Osteoblast (primary cell): ENCODE data around the gene GNAL. TPM values are rescaled to one million over a fixed set of nuclear protein-coding genes. Genes with fewer than 3 reads are reported as not detected.

Experiments used
- DNase-seq: peaks from one replicate; pipeline ENCODE4 v3.0.0; 2011; ENCODE audit warnings: low spot score, mixed read lengths; ENCODE audit not compliant: insufficient read length; ENCODE audit errors: missing footprints
- H2AFZ ChIP-seq: 2 replicates; pipeline ENCODE4 v1.6.0; 2011; ENCODE audit warnings: mild to moderate bottlenecking, low read length
- H3K27ac ChIP-seq: 2 replicates; pipeline ENCODE4 v1.5.1; 2011; ENCODE audit warnings: mild to moderate bottlenecking, low read depth, low read length, moderate library complexity
- H3K27me3 ChIP-seq: 2 replicates; pipeline ENCODE4 v1.6.0; 2012; ENCODE audit warnings: mild to moderate bottlenecking, control low read depth, inconsistent platforms, low read length, moderate library complexity; ENCODE audit not compliant: insufficient read depth
- H3K36me3 ChIP-seq: 2 replicates; pipeline ENCODE4 v1.5.1; 2011; ENCODE audit warnings: mild to moderate bottlenecking, low read length, control low read depth, moderate library complexity; ENCODE audit not compliant: insufficient read depth
- H3K4me1 ChIP-seq: 2 replicates; pipeline ENCODE4 v1.5.1; 2011; ENCODE audit warnings: mild to moderate bottlenecking, low read length, control low read depth, moderate library complexity; ENCODE audit not compliant: insufficient read depth
- H3K4me2 ChIP-seq: 2 replicates; pipeline ENCODE4 v1.6.0; 2011; ENCODE audit warnings: mild to moderate bottlenecking, low read length; ENCODE audit not compliant: insufficient read depth
- H3K4me3 ChIP-seq: fragments of 200-600 bp; sonication (generic); 3 replicates; pipeline ENCODE4 v1.5.1; 2012; ENCODE audit warnings: mild to moderate bottlenecking, low read length, inconsistent platforms; ENCODE audit not compliant: insufficient read depth
- H3K79me2 ChIP-seq: 2 replicates; pipeline ENCODE4 v1.6.0; 2012; ENCODE audit warnings: mild to moderate bottlenecking, low read length, control low read depth, inconsistent platforms; ENCODE audit not compliant: insufficient read depth
- H3K9me3 ChIP-seq: 2 replicates; pipeline ENCODE4 v1.5.1; 2011; ENCODE audit warnings: low read depth, low read length, control low read depth
- H4K20me1 ChIP-seq: 2 replicates; pipeline ENCODE4 v1.6.0; 2012; ENCODE audit warnings: mild to moderate bottlenecking, low read length, control low read depth; ENCODE audit not compliant: insufficient read depth
- total RNA-seq: library from RNA; depleted of rRNA; stranded (reverse); fragments of >200 nt; gene quantifications from 2 replicates; pipeline ENCODE4 v1.2.3, GENCODE V29; 2012
- TF ChIP-seq, protein P1 (sequence below): IDR thresholded peaks from 2 replicates; pipeline ENCODE4 v1.5.1; 2011; ENCODE audit warnings: mild to moderate bottlenecking, low read depth, low read length, moderate library complexity; ENCODE audit errors: extremely low read depth

Gene GNAL
- total RNA-seq, 1 donor = 0.72 TPM

DNA sequence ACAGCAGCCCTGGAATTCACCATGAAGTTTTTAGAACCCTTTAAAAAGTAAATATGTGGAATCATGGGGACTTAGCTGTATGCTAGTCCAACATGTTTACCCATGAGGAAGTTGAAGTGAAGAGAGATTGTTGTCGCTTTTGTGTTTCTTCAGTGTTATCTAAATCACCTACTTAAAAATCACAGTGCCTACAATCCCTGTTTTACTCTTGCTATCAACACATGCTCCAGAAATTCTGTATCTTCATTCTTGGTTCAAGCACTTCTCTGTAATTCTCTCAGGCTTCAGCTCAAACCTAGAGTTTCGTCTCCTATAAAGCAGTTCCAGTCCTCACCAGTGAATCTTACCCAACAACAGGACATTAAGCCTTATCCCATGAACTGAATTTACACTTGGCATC lies 131.6 kb downstream of the GNAL start:
- Histone ChIP-seq H3K4me1 (no peaks in the 10 kb centered on the region), H3K9me3 (no peaks in the 10 kb centered on the region), H3K36me3 (no peaks in the 10 kb centered on the region), H3K27ac (no peak overlapping the region), H3K4me2 (no peak overlapping the region), H4K20me1 (no peaks in the 10 kb centered on the region), H3K27me3 (peaks cover 4% of the 10 kb centered on the region), H3K79me2 (no peaks in the 10 kb centered on the region), H3K4me3 (no peak overlapping the region), H2AFZ (no peak overlapping the region)
- DNase-seq = peak; percentile 11
- TF ChIP-seq, protein P1, sequence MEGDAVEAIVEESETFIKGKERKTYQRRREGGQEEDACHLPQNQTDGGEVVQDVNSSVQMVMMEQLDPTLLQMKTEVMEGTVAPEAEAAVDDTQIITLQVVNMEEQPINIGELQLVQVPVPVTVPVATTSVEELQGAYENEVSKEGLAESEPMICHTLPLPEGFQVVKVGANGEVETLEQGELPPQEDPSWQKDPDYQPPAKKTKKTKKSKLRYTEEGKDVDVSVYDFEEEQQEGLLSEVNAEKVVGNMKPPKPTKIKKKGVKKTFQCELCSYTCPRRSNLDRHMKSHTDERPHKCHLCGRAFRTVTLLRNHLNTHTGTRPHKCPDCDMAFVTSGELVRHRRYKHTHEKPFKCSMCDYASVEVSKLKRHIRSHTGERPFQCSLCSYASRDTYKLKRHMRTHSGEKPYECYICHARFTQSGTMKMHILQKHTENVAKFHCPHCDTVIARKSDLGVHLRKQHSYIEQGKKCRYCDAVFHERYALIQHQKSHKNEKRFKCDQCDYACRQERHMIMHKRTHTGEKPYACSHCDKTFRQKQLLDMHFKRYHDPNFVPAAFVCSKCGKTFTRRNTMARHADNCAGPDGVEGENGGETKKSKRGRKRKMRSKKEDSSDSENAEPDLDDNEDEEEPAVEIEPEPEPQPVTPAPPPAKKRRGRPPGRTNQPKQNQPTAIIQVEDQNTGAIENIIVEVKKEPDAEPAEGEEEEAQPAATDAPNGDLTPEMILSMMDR = no peak

DNA sequence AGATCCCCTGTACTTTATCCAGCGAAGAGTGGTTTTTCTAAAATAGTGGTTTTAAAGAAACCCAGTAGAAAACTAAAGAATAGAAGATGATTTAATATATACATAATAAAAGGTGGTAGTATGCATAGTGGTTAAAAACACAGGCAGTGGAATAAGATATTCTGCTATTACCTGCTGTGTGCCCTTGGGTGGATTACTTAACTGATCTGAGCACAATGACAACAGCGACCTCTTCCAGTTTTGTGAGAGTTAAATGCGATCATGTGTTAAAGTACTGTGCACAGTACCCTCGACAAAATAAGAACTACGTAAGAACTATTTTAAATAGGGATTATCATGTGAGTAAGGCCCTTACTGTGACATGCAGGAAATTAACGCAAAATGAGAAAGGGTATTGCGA lies 132.1 kb downstream of the GNAL start:
- no peak overlapping the region for H3K4me2 ChIP-seq
- no peak overlapping the region for H3K27ac ChIP-seq
- peaks cover 4% of the 10 kb centered on the region for H3K27me3 ChIP-seq
- H3K79me2 ChIP-seq = no peaks in the 10 kb centered on the region
- TF ChIP-seq, protein P1 = no peak
- no peak overlapping the region for H2AFZ ChIP-seq
- H3K4me3 ChIP-seq = no peak overlapping the region
- no peaks in the 10 kb centered on the region for H3K9me3 ChIP-seq
- no peaks in the 10 kb centered on the region for H4K20me1 ChIP-seq
- no peaks in the 10 kb centered on the region for H3K36me3 ChIP-seq
- no peak for DNase-seq
- H3K4me1 ChIP-seq = no peaks in the 10 kb centered on the region

DNA sequence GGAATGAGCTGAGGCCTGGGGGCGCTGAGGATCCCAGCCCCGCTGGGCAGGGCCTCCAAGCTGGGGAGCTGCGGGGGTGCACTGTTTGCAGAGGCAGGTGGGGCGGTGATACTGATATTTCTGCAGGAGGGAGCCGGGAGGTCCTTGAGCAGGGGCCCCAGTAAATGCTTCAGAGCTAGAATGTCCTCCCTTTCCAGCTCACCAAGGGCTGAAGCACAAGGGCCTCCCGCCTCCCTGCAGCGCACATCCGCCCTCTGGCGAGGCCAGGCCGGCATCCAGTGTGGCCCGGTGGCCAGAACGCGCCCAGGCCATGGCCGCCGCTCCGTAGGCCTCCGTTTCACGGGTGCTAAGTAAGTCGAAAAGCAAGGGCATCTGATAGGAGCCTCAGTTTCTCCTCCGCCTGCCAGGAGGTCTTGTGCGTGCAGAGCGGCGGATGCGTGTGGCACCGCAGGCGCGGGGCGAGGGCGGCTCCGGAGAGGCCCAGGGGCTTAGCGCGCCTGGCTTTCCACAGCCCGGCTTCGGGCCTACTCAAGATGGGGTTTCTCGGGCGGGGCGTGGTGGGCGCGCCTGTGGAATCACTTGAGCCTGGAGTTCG lies 132.7 kb downstream of the GNAL start:
- Histone ChIP-seq H3K27ac (no peak overlapping the region), H3K4me3 (no peak overlapping the region), H3K36me3 (no peaks in the 10 kb centered on the region), H3K4me2 (no peak overlapping the region), H3K4me1 (no peaks in the 10 kb centered on the region), H4K20me1 (no peaks in the 10 kb centered on the region), H3K79me2 (no peaks in the 10 kb centered on the region), H3K27me3 (peaks cover 4% of the 10 kb centered on the region), H3K9me3 (no peaks in the 10 kb centered on the region), H2AFZ (no peak overlapping the region)
- DNase-seq = no peak
- TF ChIP-seq, protein P1 = no peak

DNA sequence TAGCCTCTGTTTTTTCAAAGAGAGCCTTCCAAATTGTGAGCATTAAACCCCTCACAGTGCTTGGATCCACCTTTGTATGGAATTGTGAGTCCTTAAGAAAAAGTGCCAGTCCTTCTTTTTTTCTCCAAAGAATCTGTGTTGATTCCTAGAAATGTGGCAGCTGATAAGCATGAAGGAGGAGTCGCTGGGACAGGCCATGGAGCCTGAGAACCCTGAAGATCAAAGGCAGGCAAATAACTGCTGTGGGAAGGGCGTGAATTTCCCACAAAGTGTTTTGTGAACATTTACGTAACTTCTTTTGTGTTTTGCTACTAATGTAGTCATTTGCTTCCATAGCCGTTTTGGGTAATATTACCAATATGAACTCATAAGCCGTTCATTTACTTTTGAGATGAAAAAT lies 134.5 kb downstream of the GNAL start:
- no peaks in the 10 kb centered on the region for H3K79me2 ChIP-seq
- H2AFZ ChIP-seq = no peak overlapping the region
- TF ChIP-seq, protein P1 = no peak
- H4K20me1 ChIP-seq = no peaks in the 10 kb centered on the region
- no peak for DNase-seq
- H3K36me3 ChIP-seq = no peaks in the 10 kb centered on the region
- H3K4me1 ChIP-seq = no peaks in the 10 kb centered on the region
- H3K9me3 ChIP-seq = no peaks in the 10 kb centered on the region
- peaks cover 3% of the 10 kb centered on the region for H3K27me3 ChIP-seq
- H3K4me3 ChIP-seq = no peak overlapping the region
- H3K4me2 ChIP-seq = no peak overlapping the region
- H3K27ac ChIP-seq = no peak overlapping the region
